ENCODE data around the gene ESPN.
"Not testable (repeated sequence)": the region's sequence is repeated elsewhere in the genome, so short reads cannot be mapped to it uniquely, and the experiment has no call there.

Gene ESPN

GRCh38 chr1:6410248-6410893 lies 14.2 kb upstream of the ESPN start:
- DNase-seq, result no peak

- no peak for DNase-seq
Measured at GRCh38 chr1:6412896-6413295, 11.7 kb upstream of the ESPN start.

- peak; percentile 69 for DNase-seq
Measured at GRCh38 chr1:6414443-6414844, 10.1 kb upstream of the ESPN start.

- DNase-seq, result no peak
Measured at GRCh38 chr1:6414881-6415626, 9.5 kb upstream of the ESPN start.

GRCh38 chr1:6416295-6416656 lies 8.3 kb upstream of the ESPN start:
- no peak for DNase-seq

- no peak for DNase-seq
Measured at GRCh38 chr1:6416906-6417305, 7.7 kb upstream of the ESPN start.

GRCh38 chr1:6417961-6418667 lies 6.5 kb upstream of the ESPN start:
- no peak for DNase-seq

- DNase-seq, result peak; percentile 46
Measured at GRCh38 chr1:6418668-6419396, 5.7 kb upstream of the ESPN start.

- DNase-seq, result peak; percentile 60
Measured at GRCh38 chr1:6419397-6419803, 5.2 kb upstream of the ESPN start.

GRCh38 chr1:6419804-6420453 lies 4.6 kb upstream of the ESPN start, which contains the start of gene HES2:
HES2 (minus strand) TSS chr1:6419919; CDS start chr1:6419820, 99 bp downstream.
- peak; percentile 54 for DNase-seq

GRCh38 chr1:6420454-6421042 lies 4.0 kb upstream of the ESPN start:
- peak; percentile 53 for DNase-seq

- DNase-seq, result no peak
Measured at GRCh38 chr1:6421266-6421665, 3.3 kb upstream of the ESPN start.

- peak; percentile 71 for DNase-seq
Measured at GRCh38 chr1:6423321-6423999, 1.1 kb upstream of the ESPN start.

- no peak for DNase-seq
Measured at GRCh38 chr1:6424000-6424565, 493 bp upstream of the ESPN start.

GRCh38 chr1:6425658-6426057 lies 1.1 kb downstream of the ESPN start:
- DNase-seq, result no peak

- no peak for DNase-seq
Measured at GRCh38 chr1:6426277-6426971, 1.8 kb downstream of the ESPN start.

- no peak for DNase-seq
Measured at GRCh38 chr1:6426972-6427350, 2.4 kb downstream of the ESPN start.

GRCh38 chr1:6427441-6428390 lies 3.1 kb downstream of the ESPN start:
- DNase-seq, result no peak

GRCh38 chr1:6428453-6428852 lies 3.9 kb downstream of the ESPN start:
- DNase-seq, result not testable (repeated sequence)
